GM12878 (cell line): Measurements from ENCODE around the gene IAPP. TPM values are rescaled to one million over a fixed set of nuclear protein-coding genes. Genes with fewer than 3 reads are reported as not detected.

Experiments used
- EED ChIP-seq: sonication (generic); IDR thresholded peaks from 2 replicates; pipeline ENCODE4 v1.6.1; 2016; ENCODE audit warnings: antibody characterized with exemption, low read depth
- KLF5 ChIP-seq: fragments of 450-650 bp; IDR thresholded peaks from 2 replicates; pipeline ENCODE4 v1.6.1; 2014; ENCODE audit warnings: mild to moderate bottlenecking; ENCODE audit not compliant: partially characterized antibody
- NFYA ChIP-seq: IDR thresholded peaks from 2 replicates; pipeline ENCODE4 v1.6.1; 2011; ENCODE audit warnings: low read depth, mild to moderate bottlenecking, low read length, improper control_type of control experiment, borderline replicate concordance
- RELA ChIP-seq: fragments of 450-650 bp; IDR thresholded peaks from 2 replicates; pipeline ENCODE4 v1.8.0; 2014; ENCODE audit warnings: borderline replicate concordance; ENCODE audit not compliant: partially characterized antibody
- SKIL ChIP-seq: fragments of 450-650 bp; IDR thresholded peaks from 2 replicates; pipeline ENCODE4 v1.6.1; 2017; ENCODE audit warnings: mild to moderate bottlenecking, low read depth, inconsistent platforms; ENCODE audit not compliant: poor library complexity, severe bottlenecking
- SMAD5 ChIP-seq: IDR thresholded peaks from 2 replicates; pipeline ENCODE4 v1.6.1; 2016; ENCODE audit warnings: antibody characterized with exemption, low read depth
- SREBF1 ChIP-seq: IDR thresholded peaks from 2 replicates; pipeline ENCODE4 v1.6.1; 2012; ENCODE audit warnings: mild to moderate bottlenecking, low read length
- STAT3 ChIP-seq: IDR thresholded peaks from 2 replicates; pipeline ENCODE4 v1.6.1; 2011; ENCODE audit warnings: low read depth, low read length, improper control_type of control experiment
- TCF3 ChIP-seq: IDR thresholded peaks from 2 replicates; pipeline ENCODE4 v1.6.1; 2012; ENCODE audit warnings: low read depth, mild to moderate bottlenecking, low read length, borderline replicate concordance; ENCODE audit not compliant: insufficient read depth
- polyA plus RNA-seq, 11 experiments: library from polyadenylated mRNA; depleted of rRNA in 4 of 11; unstranded in 6 of 11; stranded (reverse) in 5 of 11; fragments of >200 nt; fragmentation: Nextera tagmentation in 4 of 11; fragmentation: Illumina TruSeq in 1 of 11; extraction: Ambion mirVana in 4 of 11; extraction: Trizol in 1 of 11; gene quantifications; 1 replicate in 1 of 11; 2 replicates in 10 of 11; pipeline versions ENCODE4 v1.2.1 to v1.2.3, GENCODE V29; 2011 to 2016; ENCODE audit warnings: inconsistent platforms in 2 of 11, missing spikeins in 2 of 11, low read depth in 1 of 11
- total RNA-seq, 4 experiments: library from RNA; depleted of rRNA in 3 of 4; stranded (reverse); fragments of >200 nt in 3 of 4; fragmentation: Illumina TruSeq in 1 of 4; extraction: Trizol in 1 of 4; gene quantifications; 2 replicates each; pipeline versions ENCODE4 v1.2.1 to v1.2.3, GENCODE V29; 2013 to 2021
- TF ChIP-seq, protein P1 (sequence below): IDR thresholded peaks from 2 replicates; pipeline ENCODE4 v1.6.1; 2011; ENCODE audit warnings: borderline replicate concordance, low read depth, mild to moderate bottlenecking, moderate library complexity, low read length; ENCODE audit not compliant: insufficient read depth, poor library complexity, severe bottlenecking

IAPP gene
- total and polyA plus RNA-seq, 10 of the 15 experiments (the other 5 are each of a cell fraction or from before 2014, with no cell fraction given): not detected

GRCh38 chr12:21330682-21331253, 41.9 kb upstream of the IAPP start (continued):
- TF ChIP-seq SKIL (no peak), KLF5 (no peak), SMAD5 (no peak), SREBF1 (no peak), STAT3 (no peak), NFYA (no peak), RELA (no peak), EED (no peak), TCF3 (no peak)
- TF ChIP-seq, protein P1, sequence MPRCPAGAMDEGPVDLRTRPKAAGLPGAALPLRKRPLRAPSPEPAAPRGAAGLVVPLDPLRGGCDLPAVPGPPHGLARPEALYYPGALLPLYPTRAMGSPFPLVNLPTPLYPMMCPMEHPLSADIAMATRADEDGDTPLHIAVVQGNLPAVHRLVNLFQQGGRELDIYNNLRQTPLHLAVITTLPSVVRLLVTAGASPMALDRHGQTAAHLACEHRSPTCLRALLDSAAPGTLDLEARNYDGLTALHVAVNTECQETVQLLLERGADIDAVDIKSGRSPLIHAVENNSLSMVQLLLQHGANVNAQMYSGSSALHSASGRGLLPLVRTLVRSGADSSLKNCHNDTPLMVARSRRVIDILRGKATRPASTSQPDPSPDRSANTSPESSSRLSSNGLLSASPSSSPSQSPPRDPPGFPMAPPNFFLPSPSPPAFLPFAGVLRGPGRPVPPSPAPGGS: no peak
